Measurements from ENCODE around the gene AQP1.

- TF ChIP-seq POLR2A (IDR thresholded peaks at IDR 0.05) = no peak
- no peak for TF ChIP-seq EP300 (IDR thresholded peaks at IDR 0.05)
These were observed 38.5 kb downstream of the AQP1 start for GRCh38 chr7:30950197-30950596.
